HepG2 (cell line): ENCODE results near the gene PPFIA4. TPM values are rescaled to one million over a fixed set of nuclear protein-coding genes. Genes with fewer than 3 reads are reported as not detected.

Experiments used
- ATAC-seq: fragments of 200-7000 bp; cut with Tn5 transposase; 3 replicates; pipeline ENCODE4 v1.9.1; 2020; ENCODE audit warnings: mild to moderate bottlenecking, moderate library complexity
- BruUV-seq: library from RNA; stranded (reverse); fragments of 400-500 nt; replicated peaks from 2 replicates; lab custom pipeline; 2021; lab: Mats Ljungman, UMichigan
- CTCF ChIA-PET: fragments of 300-600 bp; formaldehyde crosslinking; extraction: SDS; loops from one replicate; lab custom pipeline; 2021; ENCODE audit warnings: low total read pairs, inconsistent platforms, low intra/inter-chr PET ratio; lab: Yijun Ruan, JAX
- POLR2A ChIA-PET: fragments of 350-600 bp; sonication (Branson Sonifier 250); formaldehyde crosslinking; loops from one replicate; lab custom pipeline; 2020; ENCODE audit warnings: antibody characterized with exemption, inconsistent platforms; lab: Yijun Ruan, JAX
- DNase-seq: peaks from one replicate; pipeline ENCODE4 v3.0.0-alpha.2; 2015; ENCODE audit warnings: low spot score
- FAIRE-seq: peaks from 3 replicates; lab custom pipeline; 2011; peaks lifted over from hg19 to GRCh38; lab: Jason Lieb, UNC
- H2AFZ ChIP-seq: one replicate; pipeline ENCODE4 v1.6.1; 2011; ENCODE audit warnings: low read length, inconsistent platforms
- H3K27ac ChIP-seq: fragments of 300-600 bp; 3 replicates; pipeline ENCODE4 v1.8.0; 2011; ENCODE audit warnings: mixed run types, mild to moderate bottlenecking, mixed read lengths, low read length, inconsistent platforms; ENCODE audit not compliant: insufficient read depth; ENCODE audit errors: extremely low read length
- H3K27me3 ChIP-seq, 2 experiments: fragments of 200-600 bp in 1 of 2; 2 replicates in 1 of 2; 3 replicates in 1 of 2; pipeline versions ENCODE4 v1.6.0 to v1.8.0; 2011; ENCODE audit warnings: low read length in 2 of 2, mild to moderate bottlenecking in 2 of 2, moderate library complexity in 2 of 2, inconsistent platforms in 1 of 2; ENCODE audit not compliant: insufficient read depth in 2 of 2, control insufficient read depth in 1 of 2
- H3K36me3 ChIP-seq, 2 experiments: fragments of 200-600 bp in 1 of 2; replicated peaks in 1 of 2; 2 replicates in 1 of 2; 3 replicates in 1 of 2; pipeline versions ENCODE4 v1.5.1 to v1.8.0; 2011; ENCODE audit warnings: low read length in 2 of 2, inconsistent platforms in 1 of 2; ENCODE audit not compliant: insufficient read depth in 2 of 2, control insufficient read depth in 1 of 2
- H3K4me1 ChIP-seq: 2 replicates; pipeline ENCODE4 v1.5.1; 2012; ENCODE audit warnings: low read length, inconsistent platforms; ENCODE audit not compliant: insufficient read depth
- H3K4me2 ChIP-seq: 2 replicates; pipeline ENCODE4 v1.6.0; 2011; ENCODE audit warnings: low read depth, low read length, inconsistent platforms
- H3K4me3 ChIP-seq, 3 experiments: fragments of 200-600 bp in 1 of 3; sonication (generic), shearing (Covaris generic) in 1 of 3; replicated peaks in 1 of 3; 2 replicates each; pipeline ENCODE4 v1.5.1; 2011 to 2016; ENCODE audit warnings: low read length in 3 of 3, inconsistent platforms in 2 of 3, low read depth in 2 of 3, mild to moderate bottlenecking in 2 of 3, control low read depth in 1 of 3, mixed read lengths in 1 of 3; ENCODE audit not compliant: insufficient read depth in 1 of 3
- H3K79me2 ChIP-seq: one replicate; pipeline ENCODE4 v1.6.1; 2011; ENCODE audit warnings: low read length, inconsistent platforms; ENCODE audit not compliant: insufficient read depth
- H3K9ac ChIP-seq: 2 replicates; pipeline ENCODE4 v1.6.0; 2011; ENCODE audit warnings: mild to moderate bottlenecking, low read depth, low read length, inconsistent platforms; ENCODE audit not compliant: insufficient read depth
- H3K9me3 ChIP-seq: 2 replicates; pipeline ENCODE4 v1.5.1; 2012; ENCODE audit warnings: mild to moderate bottlenecking, low read length
- H4K20me1 ChIP-seq: 2 replicates; pipeline ENCODE4 v1.6.0; 2011; ENCODE audit warnings: inconsistent platforms, mild to moderate bottlenecking, low read length, moderate library complexity; ENCODE audit not compliant: insufficient read depth
- RARA ChIP-seq: IDR thresholded peaks from 2 replicates; pipeline ENCODE4 v1.6.1; 2016; ENCODE audit warnings: missing genetic modification reagents, missing compliant biosample characterization
- SETDB1 ChIP-seq: sonication (generic); formaldehyde crosslinking; IDR thresholded peaks from 2 replicates; pipeline ENCODE4 v1.5.1; 2020; ENCODE audit warnings: missing genetic modification reagents, mild to moderate bottlenecking, borderline replicate concordance
- SP5 ChIP-seq: IDR thresholded peaks from 2 replicates; pipeline ENCODE4 v1.6.1; 2016; ENCODE audit warnings: low read depth, borderline replicate concordance
- ZBTB38 ChIP-seq: sonication (generic); formaldehyde crosslinking; IDR thresholded peaks from 2 replicates; pipeline ENCODE4 v1.5.1; 2020; ENCODE audit warnings: mild to moderate bottlenecking, missing genetic modification reagents
- ZC3H4 ChIP-seq: sonication (generic); formaldehyde crosslinking; IDR thresholded peaks from 2 replicates; pipeline ENCODE4 v1.4.0; 2020; ENCODE audit warnings: missing genetic modification reagents, borderline replicate concordance
- ZMYM4 ChIP-seq: sonication (generic); formaldehyde crosslinking; IDR thresholded peaks from 2 replicates; pipeline ENCODE4 v1.8.1; 2023; ENCODE audit warnings: mild to moderate bottlenecking, missing genetic modification reagents
- ZNF431 ChIP-seq: sonication (generic); formaldehyde crosslinking; IDR thresholded peaks from 2 replicates; pipeline ENCODE4 v1.9.0; 2022; ENCODE audit warnings: missing genetic modification reagents, low read depth, mild to moderate bottlenecking, borderline replicate concordance
- ZNF530 ChIP-seq: sonication (generic); formaldehyde crosslinking; IDR thresholded peaks from 2 replicates; pipeline ENCODE4 v1.5.0; 2020; ENCODE audit warnings: low read depth, mild to moderate bottlenecking, missing genetic modification reagents
- ZNF589 ChIP-seq: sonication (generic); formaldehyde crosslinking; conservative IDR thresholded peaks from 2 replicates; pipeline ENCODE4 v1.8.0; 2022; ENCODE audit warnings: mild to moderate bottlenecking, moderate library complexity, missing genetic modification reagents
- ZNF775 ChIP-seq: sonication (generic); formaldehyde crosslinking; IDR thresholded peaks from 2 replicates; pipeline ENCODE4 v1.4.0; 2020; ENCODE audit warnings: missing genetic modification reagents, mild to moderate bottlenecking, moderate library complexity, borderline replicate concordance
- WGBS: methylation state at CpG from one replicate; pipeline ENCODE4 v1.1.6; 2017; ENCODE audit warnings: low lambda C conversion rate; 5-methylcytosine and 5-hydroxymethylcytosine counted together
- in situ Hi-C: cut with HindIII; loops from 2 replicates; pipeline ENCODE4 v1.10.0; 2017; ENCODE audit warnings: low pct_unique_long_range_greater_than_20kb; ENCODE audit not compliant: extremely low pct_ligation_motif_present
- intact Hi-C: fragments of 100-400 bp; cut with micrococcal nuclease; formaldehyde crosslinking; loops from one replicate; pipeline ENCODE4 v1.10.0; 2022; ENCODE audit not compliant: unreplicated experiment
- polyA plus RNA-seq, 8 experiments: library from polyadenylated mRNA; depleted of rRNA in 3 of 8; stranded (reverse) in 7 of 8; unstranded in 1 of 8; fragments of >200 nt; fragmentation: Illumina TruSeq in 4 of 8; extraction: Trizol in 4 of 8; gene quantifications; 2 replicates each; pipeline versions ENCODE4 v1.2.1 to v1.2.3, GENCODE V29; 2011 to 2016; ENCODE audit warnings: low read depth in 4 of 8, missing spikeins in 1 of 8, mixed read lengths in 1 of 8; ENCODE audit not compliant: insufficient read depth in 1 of 8
- total RNA-seq, 5 experiments: library from RNA; depleted of rRNA; stranded (reverse); fragments of >200 nt; fragmentation: Illumina TruSeq; extraction: Trizol; gene quantifications; 2 replicates each; pipeline ENCODE4 v1.2.3, GENCODE V29; 2016; ENCODE audit warnings: low read depth in 1 of 5
- TF ChIP-seq, protein P1 (sequence below): sonication (generic); formaldehyde crosslinking; IDR thresholded peaks from 2 replicates; pipeline ENCODE4 v1.4.0; 2020; ENCODE audit warnings: missing genetic modification reagents
- TF ChIP-seq, protein P2 (sequence below): sonication (generic); formaldehyde crosslinking; IDR thresholded peaks from 2 replicates; pipeline ENCODE4 v1.5.1; 2020; ENCODE audit warnings: missing genetic modification reagents, mild to moderate bottlenecking, borderline replicate concordance
- TF ChIP-seq, protein P3 (sequence below): IDR thresholded peaks from 2 replicates; pipeline ENCODE4 v1.6.1; 2016; ENCODE audit warnings: missing compliant biosample characterization, missing genetic modification reagents, borderline replicate concordance
- TF ChIP-seq, protein P4 (sequence below): sonication (generic); formaldehyde crosslinking; IDR thresholded peaks from 2 replicates; pipeline ENCODE4 v1.4.0; 2020; ENCODE audit warnings: mild to moderate bottlenecking, missing genetic modification reagents

PPFIA4 gene
- total and polyA plus RNA-seq, 2 of the 13 experiments (the other 11 are each of a cell fraction or from before 2014, with no cell fraction given), result 6.4 TPM; not detected in 1

DNA sequence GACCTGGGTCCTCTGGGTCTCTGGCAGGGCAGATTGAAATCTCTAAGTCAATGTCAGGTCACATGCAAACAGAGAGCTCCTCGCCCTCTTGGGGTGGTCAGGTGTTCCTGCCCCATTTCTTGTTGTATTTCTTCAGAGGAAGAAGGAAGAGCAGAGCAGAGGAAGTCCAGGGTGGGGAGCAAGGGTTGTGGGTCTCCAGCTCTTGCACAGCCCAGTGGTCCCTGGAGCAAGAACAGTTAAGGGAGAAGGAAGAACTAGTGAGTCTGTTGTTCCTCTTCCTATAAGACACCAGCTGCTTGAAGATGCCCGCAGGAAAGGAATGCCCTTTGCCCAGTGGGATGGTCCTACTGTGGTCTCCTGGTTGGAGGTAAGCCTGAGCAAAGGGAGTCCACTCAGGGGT lies 33.2 kb downstream of the PPFIA4 start:
- ATAC-seq, result no peak

More for the DNA sequence above, 33.2 kb downstream of the PPFIA4 start:
- Histone ChIP-seq H3K4me3 (no peak overlapping the region), H3K9ac (no peak overlapping the region), H4K20me1 (no peaks in the 10 kb centered on the region), H3K36me3 (no peaks in the 10 kb centered on the region), H3K27me3 (peaks cover 0 to 6% of the 10 kb centered on the region in 2 experiments; a peak in 3 of 5 replicates), H3K79me2 (no peaks in the 10 kb centered on the region), H3K4me2 (no peak overlapping the region), H3K4me1 (peaks cover 10% of the 10 kb centered on the region), H2AFZ (no peak overlapping the region), H3K9me3 (no peaks in the 10 kb centered on the region), H3K27ac (no peak overlapping the region)
- POLR2A ChIA-PET, result no interaction called here
- intact Hi-C loops, result no loop called here
- CTCF ChIA-PET, result no interaction called here
- BruUV-seq, result no TSS peak
- TF ChIP-seq, protein P1, sequence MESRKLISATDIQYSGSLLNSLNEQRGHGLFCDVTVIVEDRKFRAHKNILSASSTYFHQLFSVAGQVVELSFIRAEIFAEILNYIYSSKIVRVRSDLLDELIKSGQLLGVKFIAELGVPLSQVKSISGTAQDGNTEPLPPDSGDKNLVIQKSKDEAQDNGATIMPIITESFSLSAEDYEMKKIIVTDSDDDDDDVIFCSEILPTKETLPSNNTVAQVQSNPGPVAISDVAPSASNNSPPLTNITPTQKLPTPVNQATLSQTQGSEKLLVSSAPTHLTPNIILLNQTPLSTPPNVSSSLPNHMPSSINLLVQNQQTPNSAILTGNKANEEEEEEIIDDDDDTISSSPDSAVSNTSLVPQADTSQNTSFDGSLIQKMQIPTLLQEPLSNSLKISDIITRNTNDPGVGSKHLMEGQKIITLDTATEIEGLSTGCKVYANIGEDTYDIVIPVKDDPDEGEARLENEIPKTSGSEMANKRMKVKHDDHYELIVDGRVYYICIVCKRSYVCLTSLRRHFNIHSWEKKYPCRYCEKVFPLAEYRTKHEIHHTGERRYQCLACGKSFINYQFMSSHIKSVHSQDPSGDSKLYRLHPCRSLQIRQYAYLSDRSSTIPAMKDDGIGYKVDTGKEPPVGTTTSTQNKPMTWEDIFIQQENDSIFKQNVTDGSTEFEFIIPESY (CRISPR knock-in tag), result no peak
- TF ChIP-seq ZNF775 (CRISPR knock-in tag) (no peak), ZC3H4 (CRISPR knock-in tag) (no peak), SETDB1 (CRISPR knock-in tag) (no peak), ZNF530 (no peak), ZNF431 (CRISPR knock-in tag) (no peak), RARA (CRISPR knock-in tag) (no peak), ZBTB38 (CRISPR knock-in tag) (no peak), SP5 (CRISPR knock-in tag) (no peak), ZMYM4 (no peak), ZNF589 (no peak)
- TF ChIP-seq, protein P2, sequence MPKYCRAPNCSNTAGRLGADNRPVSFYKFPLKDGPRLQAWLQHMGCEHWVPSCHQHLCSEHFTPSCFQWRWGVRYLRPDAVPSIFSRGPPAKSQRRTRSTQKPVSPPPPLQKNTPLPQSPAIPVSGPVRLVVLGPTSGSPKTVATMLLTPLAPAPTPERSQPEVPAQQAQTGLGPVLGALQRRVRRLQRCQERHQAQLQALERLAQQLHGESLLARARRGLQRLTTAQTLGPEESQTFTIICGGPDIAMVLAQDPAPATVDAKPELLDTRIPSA (CRISPR knock-in tag), result no peak
- TF ChIP-seq, protein P3, sequence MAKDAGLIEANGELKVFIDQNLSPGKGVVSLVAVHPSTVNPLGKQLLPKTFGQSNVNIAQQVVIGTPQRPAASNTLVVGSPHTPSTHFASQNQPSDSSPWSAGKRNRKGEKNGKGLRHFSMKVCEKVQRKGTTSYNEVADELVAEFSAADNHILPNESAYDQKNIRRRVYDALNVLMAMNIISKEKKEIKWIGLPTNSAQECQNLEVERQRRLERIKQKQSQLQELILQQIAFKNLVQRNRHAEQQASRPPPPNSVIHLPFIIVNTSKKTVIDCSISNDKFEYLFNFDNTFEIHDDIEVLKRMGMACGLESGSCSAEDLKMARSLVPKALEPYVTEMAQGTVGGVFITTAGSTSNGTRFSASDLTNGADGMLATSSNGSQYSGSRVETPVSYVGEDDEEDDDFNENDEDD (CRISPR knock-in tag), result no peak
- TF ChIP-seq, protein P4, sequence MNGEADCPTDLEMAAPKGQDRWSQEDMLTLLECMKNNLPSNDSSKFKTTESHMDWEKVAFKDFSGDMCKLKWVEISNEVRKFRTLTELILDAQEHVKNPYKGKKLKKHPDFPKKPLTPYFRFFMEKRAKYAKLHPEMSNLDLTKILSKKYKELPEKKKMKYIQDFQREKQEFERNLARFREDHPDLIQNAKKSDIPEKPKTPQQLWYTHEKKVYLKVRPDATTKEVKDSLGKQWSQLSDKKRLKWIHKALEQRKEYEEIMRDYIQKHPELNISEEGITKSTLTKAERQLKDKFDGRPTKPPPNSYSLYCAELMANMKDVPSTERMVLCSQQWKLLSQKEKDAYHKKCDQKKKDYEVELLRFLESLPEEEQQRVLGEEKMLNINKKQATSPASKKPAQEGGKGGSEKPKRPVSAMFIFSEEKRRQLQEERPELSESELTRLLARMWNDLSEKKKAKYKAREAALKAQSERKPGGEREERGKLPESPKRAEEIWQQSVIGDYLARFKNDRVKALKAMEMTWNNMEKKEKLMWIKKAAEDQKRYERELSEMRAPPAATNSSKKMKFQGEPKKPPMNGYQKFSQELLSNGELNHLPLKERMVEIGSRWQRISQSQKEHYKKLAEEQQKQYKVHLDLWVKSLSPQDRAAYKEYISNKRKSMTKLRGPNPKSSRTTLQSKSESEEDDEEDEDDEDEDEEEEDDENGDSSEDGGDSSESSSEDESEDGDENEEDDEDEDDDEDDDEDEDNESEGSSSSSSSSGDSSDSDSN (CRISPR knock-in tag), result no peak
- in situ Hi-C loops, result no loop called here
- DNase-seq (no peak), FAIRE-seq (no peak)
- 23% methylated on average over 2 of the region's 2 CpGs for whole genome bisulfite sequencing
